Heart left ventricle (tissue), 16 donors: ENCODE results near the gene CYSRT1. TPM values are rescaled to one million over a fixed set of nuclear protein-coding genes. Genes with fewer than 3 reads are reported as not detected.
A peak's percentile ranks its signal among the peaks of the same experiment; 100 is the strongest.

Experiments
- ATAC-seq, 4 donors: fragments of 200-7000 bp; cut with Tn5 transposase; one replicate each; pipeline ENCODE4 v1.9.1; 2020 to 2022; ENCODE audit warnings: moderate library complexity in 4 of 4, mild to moderate bottlenecking in 3 of 4, moderate number of reproducible peaks in 1 of 4
- DNase-seq, 5 donors: peaks; one replicate each; pipeline ENCODE4 v3.0.0-alpha.2; 2020
- H3K27ac ChIP-seq, 12 donors: fragments of 200-600 bp; sonication (generic) in 4 of 12; one replicate each; pipeline versions ENCODE4 v1.5.0 to v1.8.0; 2016 to 2022; ENCODE audit warnings: mild to moderate bottlenecking in 2 of 12
- H3K27me3 ChIP-seq, 9 donors: fragments of 200-600 bp; sonication (generic) in 2 of 9; one replicate each; pipeline versions ENCODE4 v1.5.1 to v1.8.0; 2016 to 2022; ENCODE audit warnings: mild to moderate bottlenecking in 3 of 9
- H3K36me3 ChIP-seq, 9 donors: fragments of 200-600 bp; sonication (generic) in 2 of 9; one replicate each; pipeline versions ENCODE4 v1.5.0 to v1.8.0; 2018 to 2022; ENCODE audit warnings: mild to moderate bottlenecking in 2 of 9
- H3K4me1 ChIP-seq, 12 donors: fragments of 200-600 bp; sonication (generic) in 4 of 12; one replicate each; pipeline versions ENCODE4 v1.5.0 to v1.8.0; 2016 to 2022; ENCODE audit warnings: mild to moderate bottlenecking in 3 of 12
- H3K4me3 ChIP-seq, 12 donors: fragments of 200-600 bp; sonication (generic) in 4 of 12; one replicate each; pipeline versions ENCODE4 v1.5.0 to v1.8.0; 2017 to 2022; ENCODE audit warnings: mild to moderate bottlenecking in 9 of 12, moderate library complexity in 4 of 12
- H3K9me3 ChIP-seq, 12 donors: fragments of 200-600 bp; sonication (generic) in 4 of 12; one replicate each; pipeline versions ENCODE4 v1.5.0 to v1.8.0; 2016 to 2022; ENCODE audit warnings: mild to moderate bottlenecking in 1 of 12
- POLR2A ChIP-seq, 2 donors: fragments of 450-650 bp; IDR thresholded peaks; one replicate each; pipeline ENCODE4 v1.6.1; 2017; ENCODE audit warnings: antibody characterized with exemption in 2 of 2, mild to moderate bottlenecking in 2 of 2, moderate library complexity in 2 of 2
- WGBS, 4 donors: extraction: QIAGEN DNeasy Blood & Tissue Kit in 2 of 4; methylation state at CpG; one replicate each; pipeline versions ENCODE4 v1.1.5 to v1.1.7; 2013 to 2018; 5-methylcytosine and 5-hydroxymethylcytosine counted together
- intact Hi-C, 10 donors: fragments of 100-400 bp; cut with DNase I; formaldehyde crosslinking; loops; one replicate each; pipeline versions ENCODE4 v1.11.1 to v1.14.2; 2022
- polyA plus RNA-seq, 2 donors: library from polyadenylated mRNA; stranded (reverse); fragments of 200-250 nt; gene quantifications; one replicate each; pipeline ENCODE4 v1.2.3, GENCODE V29; 2013
- total RNA-seq, 9 donors: library from RNA; depleted of rRNA in 2 of 9; stranded (reverse); fragments of >200 nt in 2 of 9; fragmentation: NEBNext Ultra II Directional in 3 of 9; extraction: Animal tissue kit (Norgen Biotek cat#: 25700) in 3 of 9; gene quantifications; one replicate each; pipeline versions ENCODE4 v1.1.0 to v1.2.4, GENCODE V29; 2016 to 2023
- TF ChIP-seq, protein P1 (sequence below), 12 donors: fragments of 200-600 bp; sonication (generic) in 4 of 12; IDR thresholded peaks; one replicate each; pipeline versions ENCODE4 v1.5.0 to v1.8.0; 2018 to 2022; ENCODE audit warnings: antibody characterized with exemption in 12 of 12, mild to moderate bottlenecking in 5 of 12
- donor health status: ischemic (EF 13 %, LVEDD 7.1; RV severe dilation, severe dysfunction).
- donor health status: healthy with polysubstance abuse.
- donor health status: DM: no; HTN: yes; CAD: no.
- donor health status: DM: no; HTN: no; CAD: no.
- donor health status: ischemic (EF 25% LVEDD 6.9; RV normal size, moderate dysfunction).
- donor health status: ischemic (EF 25% LVEDD 5.7; RV mildly dilated, moderate dysfunction).
- donor health status: healthy.
- donor health status: DM: yes; HTN: yes; CAD: no.
- donor health status: ischemic (EF 35%, LVEDD 5.7; RV mildly dilated, moderate dysfunction).
- donor health status: nonischemic (EF 11% LVEDD 7.7; RV severe dilation, severe dysfunction).
- donor health status: DM: yes; HTN: yes; CAD: no.
- donor health status: PGD.
- donor health status: ischemic (EF 29% LVEDD 5.4; RV normal size, mild dysfunction).
- donor health status: nonischemic (EF 23%, LVEDD 6.1; RV moderate dilation, normal function).

CYSRT1 gene
- total and polyA plus RNA-seq, 11 donors = 0.14 to 0.61 (median 0.27) TPM; not detected in 3

DNA sequence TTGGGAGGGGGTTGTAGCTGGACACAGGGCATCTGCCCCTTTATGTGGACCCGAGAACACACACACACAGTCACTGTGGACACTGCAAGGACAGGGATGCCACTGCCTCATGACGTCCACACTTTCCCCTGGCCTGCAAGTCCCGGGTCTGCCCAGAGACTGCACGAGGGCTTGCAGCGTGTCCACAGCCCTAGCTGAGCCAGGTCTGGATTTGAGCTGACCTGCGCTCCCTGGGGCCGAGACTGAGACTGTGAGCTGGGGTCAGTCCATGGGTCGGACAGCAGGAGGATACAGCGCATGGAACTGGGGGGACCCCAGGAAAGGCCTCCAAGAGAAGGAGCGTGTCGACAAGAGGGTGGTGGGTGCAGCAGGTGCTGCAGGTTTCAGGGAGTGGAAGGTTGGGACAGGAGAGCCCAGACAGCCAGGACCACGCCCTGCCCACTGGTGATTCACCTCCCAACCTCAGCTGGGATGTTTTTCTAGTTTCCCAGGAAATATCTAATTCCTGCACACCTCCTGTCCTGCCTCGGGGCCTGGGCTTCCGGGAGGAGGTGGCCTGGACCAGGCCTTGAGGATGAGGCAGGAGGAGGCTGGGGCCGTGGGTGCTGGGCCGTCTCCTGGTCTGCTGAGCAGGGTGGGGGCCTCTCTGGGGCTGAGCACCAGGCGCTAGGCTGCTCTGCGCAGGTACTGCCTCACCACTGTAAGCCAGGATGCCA, 1.5 kb downstream of the CYSRT1 start:
- H3K4me3 ChIP-seq = no peak overlapping the region
- ATAC-seq (no peak), DNase-seq (peak in 1 of 5 donors; percentile 23)
- WGBS, 4 donors = 70 to 74% (median 72%) methylated on average over 13 to 18 of the region's 18 CpGs
- TF ChIP-seq, protein P1, sequence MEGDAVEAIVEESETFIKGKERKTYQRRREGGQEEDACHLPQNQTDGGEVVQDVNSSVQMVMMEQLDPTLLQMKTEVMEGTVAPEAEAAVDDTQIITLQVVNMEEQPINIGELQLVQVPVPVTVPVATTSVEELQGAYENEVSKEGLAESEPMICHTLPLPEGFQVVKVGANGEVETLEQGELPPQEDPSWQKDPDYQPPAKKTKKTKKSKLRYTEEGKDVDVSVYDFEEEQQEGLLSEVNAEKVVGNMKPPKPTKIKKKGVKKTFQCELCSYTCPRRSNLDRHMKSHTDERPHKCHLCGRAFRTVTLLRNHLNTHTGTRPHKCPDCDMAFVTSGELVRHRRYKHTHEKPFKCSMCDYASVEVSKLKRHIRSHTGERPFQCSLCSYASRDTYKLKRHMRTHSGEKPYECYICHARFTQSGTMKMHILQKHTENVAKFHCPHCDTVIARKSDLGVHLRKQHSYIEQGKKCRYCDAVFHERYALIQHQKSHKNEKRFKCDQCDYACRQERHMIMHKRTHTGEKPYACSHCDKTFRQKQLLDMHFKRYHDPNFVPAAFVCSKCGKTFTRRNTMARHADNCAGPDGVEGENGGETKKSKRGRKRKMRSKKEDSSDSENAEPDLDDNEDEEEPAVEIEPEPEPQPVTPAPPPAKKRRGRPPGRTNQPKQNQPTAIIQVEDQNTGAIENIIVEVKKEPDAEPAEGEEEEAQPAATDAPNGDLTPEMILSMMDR (IDR thresholded peaks at IDR 0.05) = no peak
- no peak for TF ChIP-seq POLR2A (IDR thresholded peaks at IDR 0.05)
- peaks cover 8 to 37% (median 27%) of the 10 kb centered on the region in 9 donors for H3K27me3 ChIP-seq
- H3K36me3 ChIP-seq = no peaks in the 10 kb centered on the region
- H3K4me1 ChIP-seq = peaks cover 0 to 29% (median 15%) of the 10 kb centered on the region in 12 donors
- H3K9me3 ChIP-seq = no peaks in the 10 kb centered on the region
- intact Hi-C loops = loop anchor here (1.0 to 10.0 kb wide), 10 partner anchors 34 to 442 kb away; partner anchors contain the start of genes ANAPC2 (in 4 of the 10) and SSNA1 (in 4 of the 10)
- no peak overlapping the region for H3K27ac ChIP-seq

DNA sequence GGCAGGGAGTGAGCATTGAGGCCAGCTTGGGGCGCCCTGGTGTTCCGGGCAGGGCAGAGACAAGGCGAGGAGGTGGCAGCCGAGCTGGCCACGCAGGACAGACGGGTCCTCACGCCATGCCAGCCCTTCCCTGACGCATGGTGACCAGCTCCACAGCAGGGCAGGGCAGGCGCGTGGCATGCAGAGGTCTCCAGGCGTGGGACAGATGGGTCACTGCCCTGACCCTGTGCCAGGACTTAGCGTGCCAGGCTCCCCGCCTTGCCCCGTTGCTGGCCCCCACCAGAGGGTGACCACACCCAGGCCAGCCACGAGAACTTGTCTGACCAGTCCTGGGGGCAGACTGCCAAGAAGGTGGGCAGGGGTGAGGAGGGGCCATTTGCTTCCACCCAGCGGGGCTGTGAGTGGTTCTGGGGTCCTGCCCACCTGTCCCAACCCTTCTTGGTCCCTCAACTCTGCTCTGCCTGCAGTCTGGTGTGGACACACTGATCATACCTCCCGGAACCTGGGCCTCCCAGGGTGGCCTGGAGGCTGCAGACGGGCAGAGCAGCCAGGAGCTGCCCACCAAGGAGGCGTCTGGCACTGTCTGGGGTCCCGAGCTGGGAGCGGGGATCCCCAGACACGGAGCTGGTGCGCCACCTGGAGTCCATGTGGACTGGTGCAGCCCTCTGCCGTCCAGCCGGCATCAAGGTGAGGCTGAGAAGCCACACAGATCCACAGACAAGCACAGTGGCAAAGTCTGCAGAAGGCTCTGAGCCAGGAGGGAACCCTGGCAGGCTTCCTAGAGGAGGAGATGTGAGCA, 2.3 kb downstream of the CYSRT1 start, which contains the start of gene RNF224:
Gene RNF224 (plus strand): TSS at position 449 of the 799 bp plus-strand sequence. CDS start 834 bp downstream, outside the sequence.
- Histone ChIP-seq H3K27ac (no peak within 1 kb of the TSS), H3K27me3 (peaks cover 8 to 44% (median 32%) of the 10 kb centered on the region in 9 donors), H3K36me3 (no peaks in the 10 kb centered on the region), H3K9me3 (no peaks in the 10 kb centered on the region), H3K4me1 (peaks cover 0 to 24% (median 15%) of the 10 kb centered on the region in 12 donors), H3K4me3 (no peak within 1 kb of the TSS)
- ATAC-seq = peak in 3 of 4 donors; percentile 25 to 35 (median 32)
- intact Hi-C loops = loop anchor here (1.0 to 10.0 kb wide), 10 partner anchors 35 to 442 kb away; partner anchors contain the start of genes ANAPC2 (in 4 of the 10) and SSNA1 (in 4 of the 10)
- peak; percentile 68 to 88 (median 73) for DNase-seq
- no peak for TF ChIP-seq POLR2A (IDR thresholded peaks at IDR 0.05)
- TF ChIP-seq, protein P1 (IDR thresholded peaks at IDR 0.05) = peak; percentile 75 to 90 (median 84)
- 3 to 48% (median 43%) methylated on average over 10 to 25 of the region's 25 CpGs for WGBS, 4 donors

DNA sequence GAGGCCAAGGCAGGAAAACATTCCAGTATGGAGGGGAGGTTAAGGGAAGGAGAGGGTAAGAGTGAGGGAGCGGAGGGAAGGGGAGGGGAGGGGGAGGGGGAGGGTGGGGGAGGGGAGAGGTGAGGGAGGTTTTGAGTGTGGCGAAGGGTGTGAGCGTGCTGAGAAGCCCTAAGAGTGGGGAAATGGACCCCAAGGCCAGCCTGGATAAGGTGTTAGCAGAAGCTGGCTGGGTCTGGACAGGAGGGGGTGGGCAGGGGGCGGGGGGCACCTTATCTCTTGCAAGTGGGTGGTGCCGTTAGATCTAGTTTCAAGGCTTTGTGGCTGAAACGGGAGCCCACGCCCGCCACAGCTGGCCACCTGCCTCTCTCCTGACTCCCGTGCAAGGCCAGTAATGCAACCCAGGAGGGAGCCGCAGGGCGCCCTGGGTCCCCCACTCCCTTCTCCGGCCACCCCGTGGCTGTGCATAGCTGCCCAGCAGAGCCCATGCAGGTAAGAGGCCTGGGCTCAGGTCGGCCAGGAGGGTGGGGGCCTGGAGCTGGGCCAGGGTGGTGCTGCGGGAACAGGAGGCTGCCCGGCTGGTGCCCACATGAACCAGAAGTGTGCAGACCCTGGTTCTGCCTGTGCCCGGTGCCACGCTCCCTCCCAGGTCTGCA, 3.0 kb downstream of the CYSRT1 start:
- no peak for DNase-seq
- no peak for ATAC-seq
- H3K27me3 ChIP-seq = peaks cover 8 to 45% (median 32%) of the 10 kb centered on the region in 9 donors
- H3K36me3 ChIP-seq = no peaks in the 10 kb centered on the region
- TF ChIP-seq POLR2A (IDR thresholded peaks at IDR 0.05) = no peak
- TF ChIP-seq, protein P1 (IDR thresholded peaks at IDR 0.05) = no peak
- H3K27ac ChIP-seq = no peak overlapping the region
- H3K4me1 ChIP-seq = peaks cover 0 to 17% (median 8%) of the 10 kb centered on the region in 12 donors
- intact Hi-C loops = loop anchor here (1.0 to 10.0 kb wide), 10 partner anchors 36 to 443 kb away; partner anchors contain the start of genes ANAPC2 (in 4 of the 10) and SSNA1 (in 4 of the 10)
- WGBS, 4 donors = 27 to 41% (median 38%) methylated on average over 15 to 18 of the region's 18 CpGs
- H3K4me3 ChIP-seq = no peak overlapping the region
- no peaks in the 10 kb centered on the region for H3K9me3 ChIP-seq
